ENCODE measurements around the gene FBXO46.

DNA sequence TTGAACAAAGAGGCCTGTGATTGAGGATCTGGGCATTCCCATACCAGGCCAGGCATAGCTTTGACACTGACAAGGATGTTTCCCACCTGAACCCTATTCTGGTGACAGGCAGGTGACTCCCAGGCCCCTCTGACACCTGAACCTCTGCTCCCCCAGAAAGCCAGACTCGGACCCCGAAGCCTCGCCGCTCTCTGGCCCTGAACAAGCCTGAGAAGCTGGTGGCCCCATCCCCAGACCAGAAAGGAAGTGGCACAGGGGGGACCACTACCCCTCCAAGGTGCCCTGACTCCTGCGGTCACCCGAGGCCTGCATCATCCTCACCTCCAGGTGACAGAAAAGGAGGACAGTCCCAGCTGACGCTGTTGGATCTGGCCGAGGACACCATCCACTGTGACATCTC lies 23.6 kb upstream of the FBXO46 start:
- TF ChIP-seq, protein P1, sequence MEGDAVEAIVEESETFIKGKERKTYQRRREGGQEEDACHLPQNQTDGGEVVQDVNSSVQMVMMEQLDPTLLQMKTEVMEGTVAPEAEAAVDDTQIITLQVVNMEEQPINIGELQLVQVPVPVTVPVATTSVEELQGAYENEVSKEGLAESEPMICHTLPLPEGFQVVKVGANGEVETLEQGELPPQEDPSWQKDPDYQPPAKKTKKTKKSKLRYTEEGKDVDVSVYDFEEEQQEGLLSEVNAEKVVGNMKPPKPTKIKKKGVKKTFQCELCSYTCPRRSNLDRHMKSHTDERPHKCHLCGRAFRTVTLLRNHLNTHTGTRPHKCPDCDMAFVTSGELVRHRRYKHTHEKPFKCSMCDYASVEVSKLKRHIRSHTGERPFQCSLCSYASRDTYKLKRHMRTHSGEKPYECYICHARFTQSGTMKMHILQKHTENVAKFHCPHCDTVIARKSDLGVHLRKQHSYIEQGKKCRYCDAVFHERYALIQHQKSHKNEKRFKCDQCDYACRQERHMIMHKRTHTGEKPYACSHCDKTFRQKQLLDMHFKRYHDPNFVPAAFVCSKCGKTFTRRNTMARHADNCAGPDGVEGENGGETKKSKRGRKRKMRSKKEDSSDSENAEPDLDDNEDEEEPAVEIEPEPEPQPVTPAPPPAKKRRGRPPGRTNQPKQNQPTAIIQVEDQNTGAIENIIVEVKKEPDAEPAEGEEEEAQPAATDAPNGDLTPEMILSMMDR (IDR thresholded peaks at IDR 0.05), result no peak
- no peak for TF ChIP-seq CEBPB (IDR thresholded peaks at IDR 0.05)
- TF ChIP-seq EHMT2 (IDR thresholded peaks at IDR 0.05; ENCODE audit: low read depth), result no peak
